RPMI8226 (cell line): ENCODE data around the gene PEAR1.
A peak's percentile ranks its signal among the peaks of the same experiment; 100 is the strongest.
"Not testable (repeated sequence)": the region's sequence is repeated elsewhere in the genome, so short reads cannot be mapped to it uniquely, and the experiment has no call there.

ENCODE experiments used
- DNase-seq: peaks from one replicate; pipeline ENCODE4 v3.0.0-alpha.2; 2015

PEAR1 gene

GRCh38 chr1:156923670-156924477, 30.4 kb downstream of the PEAR1 start:
- no peak for DNase-seq

DNA sequence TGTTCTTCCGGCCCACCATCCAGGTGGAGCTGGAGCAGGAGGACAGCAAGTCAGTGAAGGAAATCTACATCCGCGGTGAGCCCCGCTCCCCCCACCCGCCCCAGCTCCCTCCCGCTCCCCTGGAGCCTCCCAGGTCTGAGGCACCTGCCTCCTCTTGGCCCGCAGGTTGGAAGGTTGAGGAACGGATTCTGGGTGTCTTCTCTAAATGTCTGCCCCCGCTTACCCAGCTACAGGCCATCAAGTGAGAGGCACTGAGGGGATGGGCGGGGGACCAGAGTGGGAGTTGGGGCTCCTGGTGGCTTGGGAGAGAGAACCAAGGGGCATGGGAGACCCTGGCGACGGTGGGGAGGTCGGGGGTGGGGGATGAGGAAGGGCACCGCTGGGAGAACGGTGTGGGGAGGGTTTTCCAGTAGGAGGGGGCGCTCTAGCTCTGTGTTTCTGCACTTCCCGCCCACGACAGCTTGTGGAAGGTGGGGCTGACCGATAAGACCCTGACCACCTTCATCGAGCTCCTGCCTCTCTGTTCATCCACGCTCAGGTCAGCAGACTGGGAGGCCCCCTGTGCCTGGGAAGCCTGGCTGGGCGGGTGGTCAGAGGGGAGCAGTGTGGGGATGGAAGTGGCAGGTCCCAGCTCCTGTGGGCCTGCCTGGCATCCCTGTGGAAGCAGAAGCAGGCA, 31.1 kb downstream of the PEAR1 start:
- DNase-seq: no peak

DNA sequence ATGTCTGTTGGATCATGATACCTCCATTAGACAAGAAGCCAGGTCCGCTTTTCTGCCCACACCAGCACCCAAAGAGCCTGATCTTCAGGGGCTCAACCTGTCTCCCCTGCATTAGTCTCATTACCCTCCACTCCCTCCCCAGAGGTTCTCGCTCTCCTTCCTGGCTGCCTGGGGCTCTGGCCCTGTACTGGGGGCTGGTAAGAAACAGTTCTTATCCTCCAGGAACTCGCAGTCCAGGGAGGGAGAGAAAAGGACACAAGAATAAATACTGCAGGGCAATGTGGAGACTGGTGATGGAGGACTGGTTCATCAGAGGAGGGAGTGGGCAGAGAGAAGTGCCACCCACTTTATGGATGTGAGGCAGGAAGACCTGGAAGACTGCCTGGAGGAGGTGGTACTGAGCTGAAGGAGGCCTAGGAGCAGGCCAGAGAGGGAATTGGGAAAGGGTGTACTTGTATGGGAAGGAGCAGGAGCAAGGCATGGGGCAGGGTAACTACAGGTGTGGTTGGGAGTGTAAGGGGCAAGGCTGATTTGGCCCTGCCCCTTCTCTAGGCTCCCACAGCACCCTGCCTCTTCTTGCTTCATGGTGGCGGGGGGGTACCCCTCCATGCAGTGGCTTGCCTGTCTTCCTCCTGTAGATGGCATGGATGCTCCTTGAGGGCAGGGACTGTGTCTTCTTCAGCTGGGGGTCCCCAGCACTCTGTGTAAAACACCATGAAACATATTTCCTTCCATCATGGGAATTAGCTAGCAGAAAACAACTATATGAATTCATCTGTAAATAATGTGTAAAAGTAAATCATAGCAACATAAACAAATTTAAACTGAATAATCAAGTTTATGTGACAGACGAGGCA, 31.9 kb downstream of the PEAR1 start:
- no peak for DNase-seq

DNA sequence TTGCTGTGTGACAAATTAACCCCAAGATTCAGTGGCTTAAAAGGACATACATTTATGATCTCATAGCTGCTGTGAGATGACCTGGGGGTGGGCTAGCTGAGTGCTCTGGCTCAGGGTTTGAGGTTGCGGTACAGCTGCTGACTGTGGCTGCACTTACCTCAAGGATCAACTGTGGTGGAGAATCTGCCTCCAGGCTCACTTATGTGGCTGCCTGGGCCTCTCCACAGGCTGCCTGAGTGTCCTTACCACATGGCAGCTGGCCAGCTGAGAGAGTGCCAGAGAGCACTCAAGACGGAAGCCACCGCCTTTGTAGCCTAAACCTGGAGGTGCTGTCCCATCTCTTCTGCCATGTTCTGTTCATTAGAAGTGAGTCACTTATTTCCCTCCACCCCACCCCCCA, 32.7 kb downstream of the PEAR1 start:
- DNase-seq: peak; percentile 100

GRCh38 chr1:156926695-156927094, 33.2 kb downstream of the PEAR1 start:
- not testable (repeated sequence) for DNase-seq

DNA sequence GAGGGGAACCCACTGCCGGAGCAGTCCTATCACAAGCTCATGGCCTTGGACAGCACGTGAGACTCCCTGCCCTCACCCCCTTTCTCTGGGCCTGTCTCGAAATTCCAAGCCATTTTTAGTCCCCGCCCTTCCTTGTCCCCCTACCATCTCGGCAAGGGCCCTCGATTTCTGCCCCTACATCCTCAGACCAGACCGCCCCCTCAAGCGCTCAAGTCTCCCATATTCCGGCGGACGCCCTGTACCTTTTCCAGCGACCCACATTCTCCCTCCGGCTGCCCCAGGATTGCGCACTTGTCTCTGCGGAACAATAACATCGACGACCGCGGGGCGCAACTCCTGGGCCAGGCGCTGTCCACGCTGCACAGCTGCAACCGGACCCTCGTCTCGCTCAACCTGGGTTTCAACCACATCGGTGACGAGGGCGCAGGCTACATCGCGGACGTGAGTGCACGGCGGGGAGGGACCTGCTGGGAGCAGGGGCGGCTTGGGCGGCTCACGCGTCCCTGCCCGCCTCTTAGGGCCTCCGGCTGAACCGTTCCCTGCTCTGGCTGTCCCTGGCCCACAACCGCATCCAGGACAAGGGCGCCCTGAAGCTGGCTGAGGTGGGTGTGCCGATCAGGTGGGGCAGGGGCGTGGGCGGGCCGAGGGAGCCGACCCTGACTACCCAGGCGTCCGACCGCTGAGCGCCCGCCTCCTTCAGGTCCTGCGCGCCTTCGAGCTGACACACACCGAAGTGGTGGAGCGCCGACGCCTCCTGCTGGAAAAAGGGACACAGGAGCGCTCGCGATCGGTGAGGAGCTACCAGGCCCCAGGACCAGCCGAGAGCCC, 33.9 kb downstream of the PEAR1 start:
- DNase-seq: peak; percentile 90

DNA sequence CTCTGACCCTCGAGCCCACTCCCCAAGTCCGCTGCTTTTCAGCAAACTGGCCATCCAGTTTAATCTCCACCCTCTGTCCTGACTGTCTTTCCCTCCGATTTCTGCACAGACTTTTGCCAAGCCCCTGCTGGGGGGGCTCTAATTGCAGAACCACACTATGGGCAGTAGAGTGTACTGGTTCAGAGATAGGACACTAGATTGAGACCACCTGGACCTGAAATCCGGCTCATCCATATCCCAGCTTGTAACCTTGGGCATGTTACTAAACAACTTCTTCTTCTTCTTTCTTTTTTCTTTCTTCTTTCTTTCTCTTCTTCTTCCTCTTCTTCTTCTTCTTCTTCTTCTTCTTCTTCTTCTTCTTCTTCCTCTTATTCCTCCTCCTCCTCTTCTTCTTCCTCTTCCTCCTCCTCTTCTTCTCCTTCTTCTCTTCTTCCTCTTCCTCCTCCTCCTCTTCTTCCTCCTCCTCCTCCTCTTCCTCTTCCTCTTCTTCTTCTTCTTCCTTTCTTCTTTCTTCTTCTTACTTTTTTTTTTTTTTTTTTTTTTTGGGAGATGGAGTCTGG, 34.6 kb downstream of the PEAR1 start:
- no peak for DNase-seq

DNA sequence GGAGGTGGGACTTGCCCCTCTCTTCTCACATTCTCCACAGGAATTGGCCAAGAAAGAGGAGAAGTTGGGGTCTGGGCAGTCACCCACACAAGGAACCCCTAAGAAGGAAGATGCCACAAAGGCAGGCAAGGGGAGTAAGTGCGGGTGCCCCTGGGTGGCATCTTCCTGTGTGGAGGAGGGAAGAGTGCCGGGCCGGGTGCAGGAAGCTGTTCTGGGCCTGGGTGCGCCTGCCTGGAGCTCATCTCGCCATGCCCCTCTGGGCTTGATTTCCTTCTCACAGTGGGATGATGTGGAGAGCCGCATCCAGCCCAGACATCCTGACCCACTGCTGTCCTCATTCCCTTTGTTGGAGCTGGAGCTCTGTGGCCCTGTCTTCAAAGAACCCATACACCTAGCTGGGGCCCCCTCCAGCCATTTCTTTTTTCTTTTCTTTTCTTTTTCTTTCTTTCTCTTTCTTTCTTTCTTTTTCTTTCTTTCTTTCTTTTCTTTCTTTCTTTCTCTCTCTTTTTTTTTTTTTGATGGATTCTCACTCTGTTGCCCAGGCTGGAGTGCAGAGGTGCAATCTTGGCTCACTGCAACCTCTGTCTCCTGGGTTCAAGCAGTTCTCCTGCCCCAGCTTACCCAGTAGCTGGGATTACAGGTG, 36.2 kb downstream of the PEAR1 start:
- no peak for DNase-seq

DNA sequence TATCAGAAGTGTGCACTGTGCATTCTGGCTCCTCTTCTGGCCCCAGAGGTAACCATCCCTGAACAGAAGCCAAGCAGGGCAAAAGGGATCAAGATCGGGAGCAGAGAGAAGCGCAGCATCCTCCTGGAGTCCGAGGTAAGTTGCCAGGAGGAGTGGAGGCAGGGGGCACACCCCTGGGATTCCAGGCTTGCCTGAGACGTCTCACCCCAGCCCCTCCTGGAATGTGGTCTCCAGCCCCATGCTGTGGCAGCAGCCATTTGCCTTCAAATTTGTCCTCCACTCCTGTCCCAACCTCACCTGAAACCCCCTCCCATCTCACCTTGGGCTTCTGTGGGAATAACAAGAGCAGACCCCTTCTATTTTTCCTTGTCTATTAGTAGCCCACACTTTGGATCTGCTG, 37.0 kb downstream of the PEAR1 start:
- DNase-seq: no peak

DNA sequence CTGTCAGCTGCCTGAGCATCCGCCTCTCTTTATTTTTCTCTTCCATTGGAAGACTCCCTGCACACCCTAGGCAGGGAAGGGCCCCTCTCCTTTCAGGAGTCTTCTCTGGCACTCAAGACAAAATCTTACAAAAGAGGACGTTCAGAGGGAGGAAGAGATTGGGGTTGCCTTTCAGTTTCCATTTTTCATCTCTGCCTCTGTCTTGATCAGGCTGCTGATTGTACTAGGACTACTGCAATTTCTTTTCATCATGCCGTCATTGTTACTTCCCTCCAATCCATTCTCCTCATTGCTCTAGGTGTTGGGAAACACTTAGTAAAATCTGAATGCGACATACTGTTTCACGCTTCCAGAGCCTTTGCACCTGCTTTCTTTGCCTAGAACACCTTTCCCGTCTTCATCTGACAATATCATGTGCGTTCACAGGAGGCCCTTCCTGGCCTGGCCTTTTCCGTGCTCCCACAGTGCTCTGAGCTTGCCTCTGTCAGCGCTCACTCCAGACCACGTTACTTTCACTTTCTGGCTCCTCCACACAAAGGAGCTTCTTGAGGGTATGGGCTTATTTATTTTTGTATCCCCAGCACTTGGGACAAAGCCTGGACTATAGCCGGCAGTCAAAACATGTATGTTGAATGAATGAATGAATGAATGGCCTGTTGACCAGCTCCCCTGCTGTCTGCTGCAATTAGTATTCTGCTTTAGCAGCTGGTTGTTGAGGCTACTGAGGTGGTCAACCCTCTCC, 37.9 kb downstream of the PEAR1 start:
- DNase-seq: peak; percentile 40

DNA sequence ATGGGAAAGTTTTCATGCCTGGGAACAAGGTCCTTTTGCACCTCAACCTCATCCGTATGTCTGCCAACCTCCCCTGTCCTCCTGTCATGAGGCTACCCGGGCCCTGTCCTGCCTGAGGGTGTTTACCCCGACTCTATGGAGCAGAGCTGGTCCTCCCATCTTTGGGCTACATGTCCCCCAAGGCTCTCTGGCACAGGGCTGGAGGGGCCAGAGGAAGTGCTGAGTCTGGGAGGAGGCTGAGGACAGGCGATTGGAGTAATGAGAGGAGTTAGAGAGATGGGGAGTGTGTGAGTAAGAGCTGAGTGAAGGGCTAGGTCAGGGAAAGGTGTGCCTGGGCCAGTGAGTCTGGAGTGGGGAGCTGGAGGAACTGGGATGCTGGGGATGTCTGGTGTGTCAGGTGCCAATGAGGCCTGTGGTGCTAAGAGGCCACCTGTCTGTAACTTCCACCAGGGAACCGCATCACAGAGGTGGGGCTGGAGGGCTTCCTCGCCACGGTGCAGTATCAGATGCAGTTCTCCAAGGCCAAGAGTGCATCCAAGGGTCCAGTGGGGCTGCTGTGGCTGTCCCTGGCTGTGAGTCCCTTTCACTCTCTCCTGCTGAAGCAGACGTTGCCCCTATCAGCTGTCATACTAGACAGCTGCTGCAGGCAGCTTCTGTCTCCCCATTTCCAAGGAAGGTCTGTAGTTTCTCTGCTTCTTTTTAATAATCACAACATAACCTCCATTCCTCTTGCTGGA, 38.6 kb downstream of the PEAR1 start:
- DNase-seq: no peak

- DNase-seq: no peak
Observed at GRCh38 chr1:156933136-156933535, 39.6 kb downstream of the PEAR1 start.

DNA sequence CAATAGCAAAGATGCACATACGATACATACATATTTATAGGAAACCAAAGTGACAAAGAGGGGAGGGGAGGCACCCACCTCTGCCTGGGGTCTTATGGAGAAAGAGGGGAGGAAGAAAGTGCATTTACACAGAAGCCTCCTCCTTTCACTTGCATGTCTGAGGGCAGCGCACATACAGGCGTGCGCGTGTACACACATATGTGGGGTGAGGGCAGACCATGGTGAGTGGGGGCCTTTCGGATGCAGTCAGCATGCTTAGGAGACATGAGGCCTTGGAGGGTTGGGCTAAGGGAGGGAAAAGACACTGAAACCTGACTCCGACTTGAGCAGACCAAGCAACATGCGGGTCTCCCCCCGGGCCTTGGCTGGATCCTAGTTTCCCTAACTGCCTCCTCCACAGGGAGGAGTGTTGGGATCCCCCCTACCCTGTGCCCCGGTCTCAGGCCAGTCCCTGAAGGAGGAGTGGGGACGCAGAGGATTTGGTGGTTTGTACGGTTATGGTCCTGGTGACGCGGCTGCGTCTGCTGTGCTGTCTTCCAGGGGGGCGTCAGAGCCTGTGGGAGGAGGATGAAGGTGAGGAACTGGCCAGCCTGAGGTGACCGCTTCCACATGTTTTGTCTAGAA, 42.1 kb downstream of the PEAR1 start:
- no peak for DNase-seq

- DNase-seq: no peak
Observed at GRCh38 chr1:156936191-156936590, 42.7 kb downstream of the PEAR1 start.

- no peak for DNase-seq
Observed at GRCh38 chr1:156936721-156937220, 43.3 kb downstream of the PEAR1 start.

DNA sequence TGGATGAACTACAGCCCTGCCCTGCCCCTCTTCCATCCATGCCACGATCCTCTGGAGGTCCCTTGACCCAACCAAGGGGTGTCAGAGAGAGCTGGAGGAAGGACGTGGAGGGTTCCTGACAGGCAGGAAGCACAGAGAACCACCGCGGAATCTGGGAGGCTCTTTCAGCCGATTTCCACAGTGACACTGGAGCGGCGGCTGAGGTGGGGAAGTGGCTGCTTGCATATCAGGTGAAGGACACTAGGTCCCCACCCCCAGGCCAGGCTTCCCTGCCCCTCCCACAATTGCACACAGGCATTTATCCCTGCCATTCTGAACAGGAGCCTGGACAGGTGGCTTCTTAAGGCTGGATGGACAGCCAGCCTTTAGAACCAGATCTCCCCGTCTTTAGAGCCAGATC, 44.4 kb downstream of the PEAR1 start:
- DNase-seq: no peak

DNA sequence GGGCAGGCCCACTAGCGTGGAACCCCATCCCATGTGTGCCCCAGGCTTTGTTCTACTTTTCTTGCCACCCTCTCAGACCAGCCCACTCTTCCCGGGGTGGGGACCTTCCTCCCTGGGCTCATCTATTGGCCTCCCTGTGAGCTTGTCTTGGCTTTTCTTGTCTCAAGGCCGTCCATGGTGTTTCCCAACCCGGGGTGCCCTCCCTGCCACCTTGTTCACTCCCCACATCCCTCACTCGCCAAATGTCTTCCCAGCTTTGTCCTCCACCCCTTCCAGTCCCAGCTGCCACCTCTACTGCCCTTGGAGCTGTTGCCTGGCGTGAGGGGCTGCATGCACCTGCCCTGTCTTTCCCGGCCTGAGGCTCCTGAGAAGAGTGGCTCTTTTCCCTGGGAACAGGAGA, 45.3 kb downstream of the PEAR1 start:
- no peak for DNase-seq

DNA sequence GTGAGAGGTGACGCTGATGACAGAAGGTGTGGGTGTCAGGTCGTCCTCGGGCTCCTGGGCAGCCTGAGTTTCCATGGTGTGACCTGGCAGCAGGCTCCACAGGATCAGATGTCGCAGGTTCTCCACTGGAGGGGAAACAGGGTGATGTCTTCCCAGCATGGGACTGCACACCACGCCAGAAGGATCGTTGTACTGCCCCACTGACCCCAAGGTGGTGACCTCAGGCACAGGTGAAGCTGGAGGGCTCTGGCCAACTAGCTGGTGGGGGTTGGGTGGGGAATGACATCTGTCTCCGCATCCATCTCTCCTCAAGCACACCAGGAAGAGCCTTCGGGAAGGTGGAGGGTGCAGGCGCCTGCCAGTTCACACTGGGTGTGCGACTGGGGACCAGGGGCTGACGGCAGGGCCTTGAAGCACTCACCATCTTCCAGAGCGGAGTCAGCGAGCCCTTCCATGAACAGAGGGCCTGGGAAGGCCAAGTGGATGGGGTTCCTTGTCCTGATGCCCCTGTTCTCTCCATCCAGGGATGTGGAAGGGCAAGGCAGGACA, 46.3 kb downstream of the PEAR1 start:
- DNase-seq: no peak

DNA sequence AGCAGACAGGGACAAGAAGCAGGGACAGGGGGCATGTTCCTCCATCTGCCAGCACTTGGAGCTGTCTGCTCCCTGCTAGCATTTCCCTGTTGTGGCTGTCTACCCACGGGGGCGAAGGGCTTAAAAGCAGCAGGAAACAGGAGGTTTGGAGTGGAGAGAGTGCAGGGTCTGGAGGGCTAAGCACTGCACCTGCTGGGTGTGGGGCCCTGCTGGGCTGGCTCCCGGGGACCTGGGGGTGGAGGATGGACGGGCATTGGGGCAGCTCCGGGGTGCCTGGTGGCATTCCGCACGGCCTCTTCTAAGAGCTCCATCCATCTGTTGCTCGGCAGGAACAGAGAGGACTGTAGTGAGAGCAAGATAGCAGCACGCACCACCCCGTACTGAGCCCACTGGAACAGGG, 48.2 kb downstream of the PEAR1 start:
- DNase-seq: no peak
